Measurements from ENCODE around the gene KCNJ10.

Gene KCNJ10

DNA sequence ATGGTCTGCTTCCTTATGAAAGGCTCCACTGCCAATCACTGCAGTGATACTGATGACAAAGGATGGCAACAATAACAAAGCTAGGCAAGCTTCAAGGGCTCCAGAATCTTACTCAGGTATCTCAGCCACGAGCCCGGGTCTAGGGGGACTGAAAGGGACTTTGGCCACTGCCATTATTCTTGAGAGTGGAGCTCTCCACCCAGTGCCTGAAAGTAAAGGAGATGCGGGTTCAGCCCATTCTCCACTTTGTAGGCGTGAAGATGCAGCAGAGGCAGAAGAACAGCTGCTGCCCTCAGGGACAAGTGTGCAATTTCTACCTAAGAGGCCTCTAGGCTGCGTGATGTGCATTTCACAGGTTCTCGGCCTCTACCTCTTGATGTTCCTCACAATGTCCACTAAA, 84.5 kb downstream of the KCNJ10 start:
- no peak for DNase-seq

DNA sequence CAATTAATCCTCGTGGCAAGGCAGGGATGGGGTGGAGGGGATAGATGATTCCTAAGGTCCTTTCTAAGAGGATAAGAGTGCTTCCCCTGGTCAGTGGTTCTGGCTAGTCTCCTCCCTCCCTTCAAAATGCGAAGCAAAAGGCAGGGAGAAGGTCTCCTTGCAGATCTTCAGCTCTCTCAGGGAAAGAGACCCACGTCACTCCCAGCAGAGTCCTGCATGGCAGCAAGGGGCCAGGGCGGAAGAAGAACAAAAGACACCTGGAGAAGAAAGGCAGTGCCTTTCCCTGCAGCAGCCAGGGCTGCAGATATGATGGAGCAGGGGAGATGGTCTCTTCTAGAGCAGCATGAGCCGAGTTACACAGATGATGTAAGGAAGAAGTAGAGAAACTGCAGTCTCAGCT, 86.3 kb downstream of the KCNJ10 start:
- DNase-seq: no peak

DNA sequence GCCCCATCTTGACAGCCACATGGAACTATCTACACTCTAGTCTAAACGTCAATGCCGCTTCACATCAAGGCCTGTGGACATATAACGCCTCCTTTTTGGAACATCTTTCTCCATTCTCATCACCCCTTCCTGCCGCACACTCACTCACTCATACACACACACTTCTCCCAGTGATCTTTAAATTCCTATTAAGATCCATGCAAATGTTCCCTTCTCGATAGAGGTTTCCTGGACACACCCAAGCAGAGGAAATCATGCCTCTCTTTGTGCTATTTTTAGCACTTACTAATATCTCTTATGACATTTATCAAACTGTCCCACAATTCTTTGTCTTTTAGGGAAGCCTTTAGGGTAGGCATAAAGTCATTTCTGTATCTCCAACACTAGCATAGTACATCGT, 87.7 kb downstream of the KCNJ10 start:
- no peak for DNase-seq

DNA sequence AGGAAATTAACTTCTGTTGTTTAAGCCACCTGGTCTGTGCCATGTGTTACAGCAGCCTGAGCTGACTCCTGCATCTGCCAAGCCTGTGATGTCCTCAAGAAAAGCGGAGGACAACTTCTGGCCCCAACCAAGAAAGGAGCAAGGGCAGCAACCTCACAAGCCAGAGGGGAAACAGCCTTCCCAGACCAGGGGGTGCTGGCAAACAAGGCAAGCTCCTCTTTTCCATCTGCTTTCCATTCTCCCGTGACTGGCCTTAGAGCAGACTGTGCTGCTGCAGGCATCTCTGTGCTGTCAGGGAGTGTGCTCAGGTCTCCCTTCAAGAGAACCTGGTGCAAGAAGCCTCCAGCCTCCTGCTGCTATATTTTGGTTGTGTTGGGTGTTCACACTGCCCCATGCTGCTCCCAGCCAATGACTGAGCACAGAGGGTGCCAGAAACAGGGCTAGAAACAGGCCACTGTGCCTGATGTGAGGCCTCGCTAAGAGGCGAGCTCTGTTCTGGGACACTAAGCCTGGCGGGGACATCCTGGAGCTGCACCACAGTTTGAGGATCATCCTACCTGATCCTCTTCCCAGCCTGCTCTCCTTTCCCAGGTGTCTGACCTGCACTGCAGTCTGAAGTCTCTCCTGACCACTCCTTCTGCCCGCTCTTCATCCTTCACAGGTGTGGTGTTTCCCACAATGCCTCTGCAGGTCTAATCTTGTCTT, 88.5 kb downstream of the KCNJ10 start:
- DNase-seq: no peak

DNA sequence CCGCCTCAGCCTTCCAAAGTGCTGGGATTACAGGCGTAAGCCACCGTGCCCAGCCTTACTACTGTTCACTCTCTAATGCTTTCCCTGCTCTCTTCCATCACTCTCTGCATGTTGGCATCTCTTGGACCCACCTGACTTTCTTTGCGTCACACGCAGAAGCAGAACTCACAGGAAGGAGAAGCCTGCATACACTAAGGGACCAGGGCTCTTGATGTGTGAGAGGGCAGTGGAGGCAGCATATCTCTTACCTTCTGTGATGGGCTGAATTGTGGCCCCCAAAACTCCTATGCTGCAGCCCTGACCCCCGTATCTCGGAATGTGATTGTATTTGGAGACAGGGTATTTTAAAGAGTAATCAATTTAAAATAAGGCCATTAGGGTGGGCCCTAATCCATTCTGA, 89.2 kb downstream of the KCNJ10 start:
- no peak for DNase-seq

DNA sequence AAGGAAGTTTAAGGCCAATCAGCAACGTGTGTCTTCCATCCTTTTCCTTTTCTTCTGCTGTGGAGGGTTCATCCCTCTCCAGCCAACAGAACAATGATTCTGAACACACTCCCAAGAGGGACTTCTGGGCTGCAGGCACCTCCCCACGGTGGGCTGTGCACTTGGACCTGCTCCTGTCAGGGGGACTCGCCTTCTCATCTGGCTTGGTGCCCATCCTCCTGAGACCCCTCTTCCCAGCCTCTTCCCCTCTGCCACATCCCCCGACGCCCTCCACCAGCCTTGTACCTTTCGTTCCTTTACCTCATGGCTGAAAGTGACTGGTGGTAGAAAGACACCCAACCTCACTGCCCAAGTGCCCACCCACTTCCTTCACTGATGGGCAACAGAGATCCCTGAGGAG, 89.9 kb downstream of the KCNJ10 start:
- DNase-seq: no peak

DNA sequence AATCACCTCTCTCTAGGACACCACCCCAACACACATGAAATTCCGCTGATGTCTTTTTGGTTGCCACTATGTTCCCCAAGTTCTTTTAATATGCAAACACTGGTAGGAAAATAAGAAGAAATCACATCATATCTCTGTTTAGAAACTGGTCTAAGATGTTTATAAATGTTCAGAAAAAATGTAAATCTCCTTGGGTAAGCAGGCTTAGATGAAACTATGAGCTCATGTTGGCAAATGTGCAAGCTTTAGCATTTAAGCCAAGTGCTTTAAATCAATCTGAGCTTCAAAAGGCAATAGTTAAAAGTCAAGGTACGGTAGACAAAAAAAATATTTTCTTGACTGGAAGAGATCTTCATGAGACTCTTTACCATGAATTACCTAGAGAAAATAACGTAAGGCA, 90.7 kb downstream of the KCNJ10 start:
- no peak for DNase-seq

DNA sequence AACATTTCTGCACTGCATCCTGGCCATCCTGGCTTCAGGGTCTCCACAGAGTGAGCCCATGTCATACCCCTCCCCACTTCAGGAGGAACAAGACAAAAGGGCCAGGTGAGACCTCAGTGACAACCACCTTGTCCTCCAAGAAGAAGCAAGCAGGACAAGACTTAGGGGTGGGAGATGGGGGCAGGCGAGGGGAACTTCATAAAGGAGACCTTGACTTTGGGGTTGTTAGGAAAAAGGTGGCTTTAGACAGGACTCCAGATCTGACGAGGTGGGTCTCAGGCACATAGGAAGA, 91.9 kb downstream of the KCNJ10 start:
- DNase-seq: no peak

DNA sequence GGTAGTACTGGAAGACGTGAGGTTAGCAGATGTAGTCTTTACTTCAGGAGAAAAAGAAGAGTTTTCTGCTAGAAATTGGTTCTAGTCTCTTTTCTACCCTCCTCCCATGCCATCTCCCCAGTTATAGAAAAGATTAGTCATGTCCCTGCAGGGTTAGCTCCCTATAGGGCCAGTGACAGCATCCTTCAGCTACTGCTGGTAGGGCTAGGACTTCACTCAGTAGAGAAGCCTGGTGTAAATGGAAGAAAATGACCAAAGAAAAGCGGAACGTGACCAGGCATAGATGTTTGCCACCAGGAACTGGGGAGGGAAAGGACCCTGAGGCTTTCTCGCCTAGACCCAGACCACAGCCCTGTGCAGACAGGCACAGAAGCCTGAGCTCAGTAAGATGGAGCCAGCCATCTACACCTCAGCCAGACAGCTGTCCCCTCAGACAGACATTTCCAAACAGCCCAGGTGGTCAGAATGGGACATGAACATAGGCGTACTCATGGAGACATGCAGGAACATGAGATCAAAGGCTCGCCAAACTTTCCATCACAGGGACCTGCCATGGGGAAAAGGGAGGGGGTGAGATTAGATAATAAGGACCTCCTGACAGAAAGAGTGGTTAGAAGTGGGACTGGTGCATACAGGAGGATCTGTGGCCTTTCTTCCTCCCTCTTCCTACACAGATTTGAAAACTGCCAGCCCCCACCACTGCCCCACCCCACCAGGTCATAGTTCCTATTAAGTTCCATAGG, 92.4 kb downstream of the KCNJ10 start:
- DNase-seq: no peak

DNA sequence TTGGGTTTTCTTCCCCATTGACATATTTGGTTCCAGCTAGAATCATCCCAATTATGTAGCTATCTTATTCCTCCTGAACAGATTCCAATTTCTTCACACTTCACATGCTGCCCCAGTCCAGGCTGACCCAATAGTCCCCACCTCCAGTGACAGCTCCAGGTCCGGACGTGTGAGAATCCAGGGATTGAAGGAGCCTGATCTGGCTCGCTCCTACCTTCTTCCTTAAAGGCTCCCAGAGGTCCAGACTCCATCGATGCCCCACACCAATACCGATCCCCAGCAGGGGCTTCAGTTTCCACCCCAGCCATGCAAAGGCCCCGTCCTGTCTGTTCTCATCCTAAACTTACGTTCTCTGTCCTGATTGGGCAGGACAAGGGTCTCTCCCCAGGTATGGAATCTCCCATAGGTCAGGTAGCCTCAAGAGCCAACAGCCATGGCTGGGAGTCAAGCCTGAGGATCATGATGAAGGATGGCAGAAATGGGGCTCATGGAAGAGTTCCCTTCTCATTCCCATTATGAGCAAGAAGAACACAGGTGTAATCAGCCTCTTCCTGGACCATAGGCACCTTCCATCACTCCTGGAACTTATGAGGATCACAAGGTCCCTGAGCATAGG, 95.5 kb downstream of the KCNJ10 start:
- no peak for DNase-seq

DNA sequence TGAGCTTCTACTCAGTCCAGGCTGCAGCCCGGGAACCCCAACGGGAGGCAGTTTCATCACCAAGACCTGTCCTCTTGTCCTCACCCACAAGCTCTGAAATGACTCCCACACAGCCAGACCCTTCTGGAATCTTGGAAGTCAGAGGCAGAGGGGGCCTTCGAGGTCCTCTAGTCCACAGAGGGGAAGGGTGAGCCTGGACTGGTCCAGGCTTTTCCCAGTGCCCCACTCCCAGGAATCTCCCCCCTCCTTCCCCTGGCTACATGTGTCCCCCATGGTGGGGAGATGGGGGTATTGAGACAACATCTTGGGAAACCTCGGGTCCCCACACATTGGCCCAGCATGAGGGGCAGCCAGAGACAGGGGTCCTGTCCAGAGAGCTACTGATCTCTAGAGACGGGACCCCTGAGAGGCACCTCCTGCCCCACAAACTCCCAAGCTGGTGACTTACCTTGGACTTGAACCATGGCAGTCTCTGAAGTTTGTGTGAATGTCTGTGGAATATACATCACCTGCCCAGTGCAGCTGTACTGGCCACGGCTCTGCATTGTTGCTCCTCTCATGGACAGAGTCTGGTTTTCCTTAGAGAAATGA, 96.5 kb downstream of the KCNJ10 start:
- DNase-seq: no peak

DNA sequence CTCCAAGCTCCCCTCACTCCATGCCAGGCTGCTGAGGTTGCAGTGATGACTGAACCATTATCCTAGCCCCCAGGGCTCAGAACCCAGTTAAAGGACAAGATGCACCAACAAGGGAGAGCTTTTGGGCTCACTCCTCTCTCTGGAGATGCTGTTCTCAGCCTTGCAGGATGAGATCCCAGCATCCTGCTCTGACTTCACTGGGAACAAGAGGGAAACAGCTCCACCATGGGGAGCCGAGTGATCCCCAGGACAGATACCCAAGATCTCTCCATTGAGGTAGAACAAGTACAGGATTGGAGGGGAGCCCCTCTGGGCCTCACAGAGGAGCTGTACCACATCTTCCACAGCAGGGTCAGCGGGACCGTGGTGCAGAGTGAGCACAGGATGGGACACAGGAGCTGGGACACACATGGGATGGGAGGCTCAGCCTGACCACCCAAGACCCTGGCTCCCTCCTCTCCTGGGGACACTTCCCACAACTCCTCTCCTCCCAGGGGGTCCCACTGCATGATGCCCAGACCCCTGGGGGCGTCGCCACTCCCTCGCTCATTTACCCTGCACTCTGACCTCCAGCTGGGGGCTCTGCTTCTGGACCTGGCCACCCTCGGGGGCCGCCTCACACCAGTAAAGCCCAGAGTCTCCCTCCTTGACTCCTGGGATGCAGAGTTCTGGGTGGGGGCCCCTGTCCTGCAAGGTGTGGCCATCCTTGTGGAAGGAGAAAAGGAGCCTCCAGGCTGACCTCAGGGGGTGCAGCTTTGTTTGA, 97.3 kb downstream of the KCNJ10 start:
- no peak for DNase-seq

DNA sequence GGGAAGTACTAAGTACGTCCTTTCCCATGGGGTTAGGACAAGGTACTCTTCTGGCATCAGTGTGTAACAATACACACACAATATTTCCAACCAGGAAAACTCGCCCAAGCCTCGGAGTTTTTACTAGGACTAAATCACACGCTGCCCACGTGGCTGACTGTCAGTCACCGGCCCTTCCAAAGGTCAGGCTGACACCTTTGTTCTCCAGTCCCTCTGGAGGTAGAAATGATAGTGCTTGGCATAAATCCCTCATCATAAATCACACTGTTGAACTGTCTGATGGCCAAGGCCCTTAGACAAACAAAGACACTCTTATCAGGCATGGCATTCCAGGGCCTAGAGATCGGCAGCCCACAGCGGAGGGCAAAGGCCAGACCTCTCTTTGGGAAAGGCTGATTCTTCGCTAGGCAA, 99.0 kb downstream of the KCNJ10 start:
- DNase-seq: no peak

DNA sequence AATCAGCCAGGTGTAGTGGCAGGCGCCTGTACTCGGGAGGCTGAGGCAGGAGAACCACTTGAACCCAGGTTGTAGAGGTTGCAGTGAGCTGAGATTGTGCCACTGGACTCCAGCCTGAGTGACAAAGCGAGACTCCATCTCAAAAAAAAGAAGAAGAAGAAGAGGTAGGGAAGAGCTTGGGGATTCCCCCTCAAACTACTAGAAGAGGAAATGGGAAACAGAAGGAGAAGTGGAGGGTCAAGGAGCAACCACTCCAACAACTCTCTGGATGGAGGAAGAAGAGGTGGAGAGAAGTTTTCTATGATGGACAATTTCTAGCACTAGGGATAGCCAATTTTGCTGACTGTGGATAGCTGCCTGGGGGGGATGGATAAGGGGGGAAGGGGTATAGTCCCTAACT, 101.1 kb downstream of the KCNJ10 start:
- no peak for DNase-seq

DNA sequence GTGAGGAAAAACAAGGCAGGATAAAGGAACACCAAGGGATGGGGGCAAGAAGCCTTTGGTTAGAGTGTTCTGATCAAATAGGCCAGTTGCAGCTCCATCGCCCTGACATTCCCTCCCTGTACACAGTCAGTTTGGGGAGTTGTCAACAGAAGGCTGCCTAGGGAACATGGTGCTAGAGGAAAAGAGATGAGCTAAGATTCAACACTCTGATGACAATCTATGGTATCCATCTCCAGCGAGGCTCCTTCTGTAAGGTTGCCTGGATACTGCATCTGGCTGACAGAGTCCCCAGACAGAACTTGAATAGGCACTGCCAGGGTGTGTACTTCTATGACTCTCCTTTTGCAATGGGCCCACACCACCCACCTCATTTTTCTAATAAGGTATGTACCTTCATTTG, 104.7 kb downstream of the KCNJ10 start:
- no peak for DNase-seq

DNA sequence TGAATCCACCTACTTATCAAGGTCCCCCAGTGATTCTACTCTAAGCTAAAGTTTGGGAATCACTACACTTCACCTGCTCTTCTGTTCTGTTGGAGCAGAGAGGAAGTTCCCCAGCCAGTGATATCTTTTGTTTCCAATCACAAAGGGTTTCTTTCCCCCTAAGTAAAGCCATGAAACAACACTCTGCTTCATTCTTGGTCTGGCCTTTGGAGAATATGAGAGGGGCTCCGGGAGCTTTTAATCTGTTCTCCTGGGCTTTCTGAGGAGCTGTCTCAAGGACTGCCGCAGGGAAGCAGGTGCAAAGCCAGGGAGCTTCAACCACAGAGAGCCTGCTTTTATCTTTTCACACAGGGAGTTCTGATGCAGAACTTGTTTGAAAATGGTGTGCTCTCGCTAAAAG, 105.8 kb downstream of the KCNJ10 start:
- DNase-seq: no peak

DNA sequence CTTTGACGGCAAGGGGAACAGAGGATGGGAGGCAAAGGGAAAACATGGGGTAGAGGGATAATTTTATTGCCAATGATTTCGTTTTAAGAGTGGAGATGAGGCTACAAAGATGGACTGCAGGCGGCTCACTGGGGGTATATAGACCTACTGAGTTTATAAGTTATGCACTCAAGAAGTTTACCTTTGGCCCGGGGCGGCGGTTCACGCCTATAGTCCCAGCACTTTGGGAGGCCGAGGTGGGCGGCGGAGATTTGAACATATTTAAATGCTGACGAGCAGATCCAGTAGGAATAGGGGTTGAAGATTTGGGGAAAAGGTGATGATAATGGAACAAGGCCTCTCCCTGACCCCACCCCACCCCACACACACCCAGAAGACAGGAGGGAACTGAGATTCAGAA, 107.8 kb downstream of the KCNJ10 start:
- DNase-seq: no peak

DNA sequence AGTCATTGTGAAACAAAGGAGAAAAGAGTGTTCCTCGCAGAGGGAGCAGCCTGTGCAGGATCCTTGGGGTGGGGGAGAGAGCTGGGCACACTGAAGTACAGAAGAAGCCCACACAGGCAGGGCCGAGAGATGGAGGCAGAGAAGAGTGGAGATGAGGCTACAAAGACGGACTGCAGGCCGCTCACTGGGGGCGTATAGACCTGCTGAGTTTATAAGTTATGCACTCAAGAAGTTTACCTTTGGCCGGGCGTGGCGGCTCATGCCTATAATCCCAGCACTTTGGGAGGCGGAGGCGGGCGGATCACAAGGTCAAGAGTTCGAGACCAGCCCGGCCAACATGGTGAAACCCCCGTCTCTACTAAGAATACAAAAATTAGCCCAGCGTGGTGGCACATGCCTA, 108.3 kb downstream of the KCNJ10 start:
- no peak for DNase-seq

DNA sequence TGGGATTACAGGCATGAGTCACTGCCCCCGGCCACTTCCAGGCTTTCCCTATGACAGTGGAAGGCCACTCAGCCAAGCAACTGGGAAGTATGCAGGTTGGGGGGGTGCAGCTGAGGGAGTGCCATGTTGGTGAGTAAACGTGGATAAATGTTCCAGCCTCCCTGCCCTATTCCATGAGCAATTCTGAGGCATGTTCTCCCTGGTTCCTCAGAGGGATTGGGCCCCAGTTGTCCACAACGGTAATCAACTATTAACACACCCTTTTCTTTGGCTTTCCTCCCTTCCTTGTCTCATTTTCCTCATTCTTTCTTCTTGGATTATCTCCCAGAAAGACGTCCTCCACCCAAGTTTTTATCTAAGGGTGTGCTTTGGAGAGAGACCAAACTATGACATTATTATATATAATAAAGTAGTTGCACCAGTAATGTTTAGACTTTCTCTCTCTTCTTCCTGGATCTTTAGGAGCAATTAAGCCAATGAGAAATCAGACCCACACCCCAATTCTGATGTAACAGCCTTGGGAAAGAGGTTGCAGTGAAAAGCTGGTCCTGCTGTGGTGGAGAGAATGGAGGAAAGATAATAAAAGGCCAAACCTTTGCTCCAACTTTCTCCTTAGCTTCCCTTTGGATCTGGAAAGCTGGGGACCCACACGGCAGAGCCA, 109.1 kb downstream of the KCNJ10 start:
- DNase-seq: no peak

DNA sequence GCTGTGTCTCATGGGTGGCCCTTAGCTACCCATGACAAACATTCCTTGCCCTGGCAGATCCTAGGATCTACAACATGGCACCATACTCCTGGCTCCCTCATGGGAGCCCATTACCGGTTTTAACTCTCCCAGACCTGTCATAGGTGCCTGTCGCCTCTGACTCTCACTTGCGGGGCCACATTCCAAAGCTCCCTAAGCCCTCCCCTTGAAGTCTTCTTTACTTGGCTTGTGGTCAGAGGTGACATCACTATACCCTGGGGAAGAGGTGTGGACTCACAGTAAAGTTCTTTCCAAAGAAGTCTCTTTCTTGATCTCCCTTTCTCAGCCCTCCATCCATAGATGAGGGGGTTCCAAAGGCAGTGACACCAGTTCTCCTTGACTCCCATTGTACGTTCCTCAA, 110.5 kb downstream of the KCNJ10 start:
- DNase-seq: no peak

DNA sequence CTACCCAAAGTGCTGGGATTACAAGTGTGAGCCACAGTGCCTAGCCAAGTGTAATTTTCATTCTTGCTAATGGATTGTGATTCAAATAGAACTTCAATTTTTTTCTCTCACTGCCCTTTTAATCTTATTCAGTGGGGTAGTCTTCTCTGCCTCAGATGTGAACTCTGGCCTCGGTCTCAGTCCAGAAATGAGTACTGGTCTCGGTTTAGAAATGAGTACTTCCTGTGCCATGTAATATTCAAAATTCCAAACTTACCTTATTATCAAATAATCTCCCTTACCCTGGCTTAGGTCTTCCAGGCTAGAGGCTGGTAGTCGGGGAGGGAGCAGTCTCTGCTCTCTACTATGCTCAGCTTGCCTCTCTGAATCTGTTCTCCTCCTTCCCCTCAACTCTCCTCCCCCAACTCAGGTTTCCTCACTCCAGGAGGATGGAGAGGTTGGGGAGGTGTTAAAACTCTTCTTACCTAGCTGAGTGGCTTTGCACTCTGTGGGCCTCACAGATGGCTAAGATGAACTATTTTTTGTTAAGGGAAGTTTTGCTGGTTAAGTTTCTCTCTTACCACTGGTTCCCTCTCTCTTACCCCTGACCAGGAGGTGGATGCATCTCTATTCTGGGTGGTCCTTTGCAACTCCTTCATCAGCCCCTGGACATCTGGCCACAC, 111.1 kb downstream of the KCNJ10 start:
- no peak for DNase-seq

DNA sequence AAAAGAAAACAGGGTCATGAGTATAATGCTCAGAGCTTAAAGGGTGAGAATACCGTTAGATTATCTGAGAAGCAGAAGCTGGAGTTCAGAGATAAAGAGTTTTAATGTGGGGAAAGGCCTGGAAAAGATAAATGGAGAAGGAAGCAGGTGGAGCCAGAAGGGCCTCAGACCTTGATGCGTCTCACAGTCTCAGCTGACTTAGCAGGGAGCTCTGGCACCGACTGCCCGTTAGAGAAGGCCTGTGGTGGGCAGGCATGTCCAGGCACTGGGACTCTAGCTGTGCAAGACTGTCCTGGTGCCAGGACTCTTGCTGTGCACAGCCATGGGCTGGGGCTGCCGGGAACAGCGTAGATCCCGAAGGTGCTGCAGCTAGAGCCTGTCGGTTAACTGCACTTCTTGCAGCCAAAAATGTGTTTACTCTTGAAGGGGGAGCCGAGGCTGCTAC, 112.1 kb downstream of the KCNJ10 start:
- no peak for DNase-seq

Measured in NCI-H524 treated with DMSO at 0.1 percent for 48 hours (cell line).